B cell (primary cell): ENCODE measurements around the gene CD180. TPM values are rescaled to one million over a fixed set of nuclear protein-coding genes. Genes with fewer than 3 reads are reported as not detected.

Experiments used
- ATAC-seq: fragments of 200-7000 bp; cut with Tn5 transposase; one replicate; pipeline ENCODE4 v1.10.0; 2021; ENCODE audit warnings: low read depth, mild to moderate bottlenecking, moderate number of reproducible peaks, moderate library complexity
- CTCF ChIA-PET: fragments of 350-600 bp; sonication (Branson Sonifier 250); formaldehyde crosslinking; loops from one replicate; lab custom pipeline; 2021; ENCODE audit warnings: antibody characterized with exemption, inconsistent platforms; lab: Charles Lee
- POLR2A ChIA-PET: fragments of 350-600 bp; sonication (Branson Sonifier 250); formaldehyde crosslinking; loops from one replicate; lab custom pipeline; 2021; ENCODE audit warnings: antibody characterized with exemption; lab: Charles Lee
- DNase-seq: peaks from one replicate; pipeline ENCODE4 v3.0.0; 2013
- H2AFZ ChIP-seq: 2 replicates; pipeline ENCODE4 v1.6.1; 2012; ENCODE audit warnings: mild to moderate bottlenecking, low read depth, low read length; ENCODE audit not compliant: insufficient read depth, poor library complexity, severe bottlenecking
- H3K27ac ChIP-seq, 2 donors: 1 replicate in 1 of 2; 2 replicates in 1 of 2; pipeline ENCODE4 v1.5.1; 2012 to 2013; ENCODE audit warnings: low read length in 2 of 2, mild to moderate bottlenecking in 2 of 2, moderate library complexity in 1 of 2
- H3K27me3 ChIP-seq, 4 experiments: fragments of 200-600 bp in 1 of 4; sonication (generic) in 1 of 4; replicated peaks in 1 of 4; 1 replicate in 2 of 4; 2 replicates in 2 of 4; pipeline versions ENCODE4 v1.6.1 to v1.7.0; 2013 to 2016; ENCODE audit warnings: low read length in 3 of 4, mild to moderate bottlenecking in 2 of 4, mixed read lengths in 1 of 4, moderate library complexity in 1 of 4; ENCODE audit not compliant: insufficient read depth in 4 of 4, control insufficient read depth in 3 of 4; ENCODE audit errors: control extremely low read depth in 1 of 4
- H3K36me3 ChIP-seq, 2 experiments: replicated peaks in 1 of 2; 1 replicate in 1 of 2; 2 replicates in 1 of 2; pipeline versions ENCODE4 v1.6.1 to v1.7.1; 2013; ENCODE audit warnings: low read length in 1 of 2; ENCODE audit not compliant: insufficient read depth in 2 of 2, control insufficient read depth in 1 of 2; ENCODE audit errors: control extremely low read depth in 1 of 2, extremely low read depth in 1 of 2
- H3K4me1 ChIP-seq, 2 donors: fragments of 200-600 bp in 1 of 2; sonication (generic) in 1 of 2; 1 replicate in 1 of 2; 2 replicates in 1 of 2; pipeline versions ENCODE4 v1.5.1 to v1.6.1; 2013 to 2017; ENCODE audit warnings: low read length in 2 of 2; ENCODE audit not compliant: control insufficient read depth in 2 of 2, insufficient read depth in 2 of 2
- H3K4me2 ChIP-seq: replicated peaks from 2 replicates; pipeline ENCODE3; 2012; ENCODE audit warnings: mild to moderate bottlenecking, low read depth, low read length; ENCODE audit not compliant: poor library complexity, severe bottlenecking
- H3K4me3 ChIP-seq, 5 experiments: fragments of 200-600 bp in 1 of 5; sonication (generic) in 1 of 5; 1 replicate in 3 of 5; 2 replicates in 2 of 5; pipeline versions ENCODE4 v1.5.1 to v1.7.0; 2011 to 2016; ENCODE audit warnings: low read length in 4 of 5, mild to moderate bottlenecking in 4 of 5, low read depth in 2 of 5, control low read depth in 1 of 5, moderate library complexity in 1 of 5; ENCODE audit not compliant: insufficient read depth in 1 of 5; ENCODE audit errors: control extremely low read depth in 1 of 5, extremely low read depth in 1 of 5
- H3K79me2 ChIP-seq: fragments of 200-600 bp; sonication (generic); one replicate; pipeline ENCODE4 v1.6.0; 2016; ENCODE audit warnings: low read length; ENCODE audit not compliant: control insufficient read depth, insufficient read depth
- H3K9ac ChIP-seq: fragments of 200-600 bp; sonication (generic); 2 replicates; pipeline ENCODE4 v1.6.1; 2017; ENCODE audit warnings: mild to moderate bottlenecking, low read length, moderate library complexity
- H3K9me3 ChIP-seq, 3 donors: one replicate each; pipeline versions ENCODE4 v1.6.1 to v1.7.1; 2013; ENCODE audit warnings: low read length in 2 of 3; ENCODE audit not compliant: control insufficient read depth in 2 of 3, insufficient read depth in 1 of 3; ENCODE audit errors: control extremely low read depth in 1 of 3
- H4K20me1 ChIP-seq: 2 replicates; pipeline ENCODE4 v1.6.0; 2012; ENCODE audit warnings: mild to moderate bottlenecking, low read length; ENCODE audit not compliant: insufficient read depth, control insufficient read depth, poor library complexity, severe bottlenecking
- H3K27ac Mint-ChIP-seq: one replicate; pipeline ENCODE4 v1.8.0; 2021; ENCODE audit warnings: mixed read lengths
- H3K27me3 Mint-ChIP-seq: one replicate; pipeline ENCODE4 v1.8.0; 2021; ENCODE audit warnings: mixed read lengths
- H3K4me1 Mint-ChIP-seq: one replicate; pipeline ENCODE4 v1.8.0; 2021; ENCODE audit warnings: mixed read lengths
- H3K4me3 Mint-ChIP-seq: one replicate; pipeline ENCODE4 v1.8.0; 2021; ENCODE audit warnings: mixed read lengths
- H3K9me3 Mint-ChIP-seq: one replicate; pipeline ENCODE4 v1.8.0; 2022; ENCODE audit warnings: mixed read lengths; ENCODE audit not compliant: insufficient read depth
- CTCF ChIP-seq: fragments of 200-600 bp; IDR thresholded peaks from one replicate; pipeline ENCODE4 v1.8.0; 2022; ENCODE audit warnings: antibody characterized with exemption, mild to moderate bottlenecking
- EZH2 ChIP-seq: IDR thresholded peaks from 2 replicates; pipeline ENCODE4 v1.6.1; 2012; ENCODE audit warnings: borderline replicate concordance, low read depth, mild to moderate bottlenecking, moderate library complexity, low read length; ENCODE audit not compliant: insufficient read depth, poor library complexity, severe bottlenecking
- WGBS: methylation state at CpG from one replicate; pipeline ENCODE4 v1.1.5; 2013; ENCODE audit warnings: missing lambda C conversion rate; ENCODE audit not compliant: insufficient coverage; 5-methylcytosine and 5-hydroxymethylcytosine counted together
- intact Hi-C: fragments of 100-400 bp; cut with micrococcal nuclease; formaldehyde crosslinking; loops from one replicate; pipeline ENCODE4 v1.10.0; 2022
- polyA plus RNA-seq: library from polyadenylated mRNA; depleted of rRNA; stranded (reverse); fragments of >200 nt; gene quantifications from 2 replicates; pipeline ENCODE4 v1.2.3, GENCODE V29; 2012
- total RNA-seq, 2 donors: library from RNA; stranded (reverse); fragments of 120-200 nt in 1 of 2; gene quantifications; 1 replicate in 1 of 2; 2 replicates in 1 of 2; pipeline versions ENCODE4 v1.2.3 to v1.2.4, GENCODE V29; 2013 to 2022

CD180 gene
- total and polyA plus RNA-seq, 2 donors (not counting 1 experiment from before 2014, with no cell fraction given), result 16.1 to 16.4 TPM

GRCh38 chr5:67166460-67167285 is 29.9 kb downstream of the CD180 start:
- H4K20me1 ChIP-seq, result no peaks in the 10 kb centered on the region
- no peaks in the 10 kb centered on the region for H3K27me3 Mint-ChIP-seq
- peak overlapping the region; percentile 79 for H3K4me2 ChIP-seq
- H3K4me3 ChIP-seq, result peak overlapping the region in 4 of 5 experiments; percentile 38 to 63 (median 55)
- peak overlapping the region; percentile 80 for H2AFZ ChIP-seq
- no peaks in the 10 kb centered on the region for H3K9me3 Mint-ChIP-seq
- peaks cover 25% of the 10 kb centered on the region for H3K4me1 Mint-ChIP-seq
- 53% methylated on average over 27 of the region's 31 CpGs for WGBS
- H3K9me3 ChIP-seq, result peaks cover 0 to 15% (median 0%) of the 10 kb centered on the region in 3 donors
- ChIA-PET CTCF (interaction anchor here (0.7 to 19.5 kb wide), 20 partner anchors 10 to 483 kb away, joined by 3 to 582 read pairs (median 6); partner anchors contain the start of gene CD180), POLR2A (interaction anchor here (0.6 to 2.5 kb wide), 6 partner anchors 15 to 43 kb away, joined by 3 to 16 read pairs (median 9); partner anchors contain the start of gene CD180)
- H3K4me3 Mint-ChIP-seq, result peak overlapping the region; percentile 89
- intact Hi-C loops, result loop anchor here (1.0 to 5.0 kb wide), 4 partner anchors 9 to 1086 kb away; no protein-coding TSS in a partner anchor
- ATAC-seq (peak; percentile 63), DNase-seq (no peak)
- peaks cover 26 to 34% of the 10 kb centered on the region in 2 donors for H3K4me1 ChIP-seq
- H3K36me3 ChIP-seq, result peaks cover 0 to 24% of the 10 kb centered on the region in 2 experiments
- peak overlapping the region; percentile 63 for H3K9ac ChIP-seq
- H3K27ac ChIP-seq, result peak overlapping the region; percentile 78 to 83
- no peaks in the 10 kb centered on the region for H3K27me3 ChIP-seq
- H3K27ac Mint-ChIP-seq, result peak overlapping the region; percentile 97
- TF ChIP-seq CTCF, result peak; percentile 50
- TF ChIP-seq EZH2, result no peak
- peaks cover 15% of the 10 kb centered on the region for H3K79me2 ChIP-seq
